Kidney (tissue), 14 donors: Measurements from ENCODE around the gene WDR70. TPM values are rescaled to one million over a fixed set of nuclear protein-coding genes. Genes with fewer than 3 reads are reported as not detected.

Experiments used
- DNase-seq, 5 donors: peaks; one replicate each; pipeline ENCODE4 v3.0.0-alpha.2; 2013 to 2020
- FAIRE-seq: peaks from 2 replicates; lab custom pipeline; 2012; peaks lifted over from hg19 to GRCh38; lab: Jason Lieb, UNC
- H3K27ac ChIP-seq, 2 donors: one replicate each; pipeline ENCODE4 v1.7.0; 2013; ENCODE audit warnings: low read depth in 2 of 2, low read length in 2 of 2, inconsistent platforms in 1 of 2
- H3K27me3 ChIP-seq: one replicate; pipeline ENCODE4 v1.7.1; 2013; ENCODE audit warnings: low read length, inconsistent platforms; ENCODE audit not compliant: control insufficient read depth, insufficient read depth
- H3K36me3 ChIP-seq, 3 donors: one replicate each; pipeline versions ENCODE4 v1.7.0 to v1.7.1; 2013; ENCODE audit warnings: low read length in 3 of 3, control low read depth in 1 of 3, inconsistent platforms in 1 of 3; ENCODE audit not compliant: insufficient read depth in 3 of 3, control insufficient read depth in 2 of 3
- H3K4me1 ChIP-seq, 3 donors: one replicate each; pipeline versions ENCODE4 v1.7.0 to v1.7.1; 2013; ENCODE audit warnings: low read length in 3 of 3, inconsistent platforms in 1 of 3, low read depth in 1 of 3; ENCODE audit not compliant: control insufficient read depth in 2 of 3, insufficient read depth in 2 of 3
- H3K4me3 ChIP-seq, 3 donors: one replicate each; pipeline versions ENCODE4 v1.7.0 to v1.8.1; 2013; ENCODE audit warnings: low read length in 3 of 3, control low read depth in 1 of 3, inconsistent platforms in 1 of 3
- H3K9ac ChIP-seq, 3 donors: one replicate each; pipeline versions ENCODE4 v1.7.0 to v1.7.1; 2013; ENCODE audit warnings: low read length in 3 of 3, control low read depth in 1 of 3, inconsistent platforms in 1 of 3
- H3K9me3 ChIP-seq, 3 donors: one replicate each; pipeline versions ENCODE4 v1.7.0 to v1.7.1; 2013; ENCODE audit warnings: low read length in 3 of 3, control low read depth in 1 of 3, inconsistent platforms in 1 of 3; ENCODE audit not compliant: control insufficient read depth in 2 of 3, insufficient read depth in 1 of 3
- CTCF ChIP-seq: IDR thresholded peaks from 3 replicates; pipeline ENCODE4 v1.5.1; 2012; ENCODE audit warnings: mild to moderate bottlenecking, moderate library complexity, borderline replicate concordance; ENCODE audit not compliant: insufficient read depth; ENCODE audit errors: extremely low read depth
- intact Hi-C: fragments of 100-400 bp; cut with DNase I; formaldehyde crosslinking; loops from one replicate; pipeline ENCODE4 v1.11.1; 2022
- polyA plus RNA-seq: library from polyadenylated mRNA; stranded (reverse); fragments of 350-450 nt; fragmentation: Illumina TruSeq; extraction: RNeasy Lipid Tissue Mini Kit (QIAGEN cat#74804); gene quantifications from one replicate; pipeline ENCODE4 v1.2.3, GENCODE V29; 2014; ENCODE audit warnings: low read depth, low replicate concordance; ENCODE audit not compliant: insufficient read depth
- total RNA-seq: library from RNA; stranded (reverse); fragmentation: NEBNext Ultra II Directional; extraction: Animal tissue kit (Norgen Biotek cat#: 25700); gene quantifications from one replicate; pipeline ENCODE4 v1.2.1, GENCODE V29; 2021
- donor health status: control.
- donor health status: control.
- donor health status: control.
- donor health status: control.
- donor health status: control.
- donor health status: DM: yes; HTN: yes; CAD: no.
- donor health status: Normal renal cell carcinoma (clear cell type).

WDR70 gene
- total and polyA plus RNA-seq, 2 donors from 2014 or later, result 27.2 to 32.3 TPM

GRCh38 chr5:37575541-37576489 lies 196.7 kb downstream of the WDR70 start:
- H3K9me3 ChIP-seq, result no peaks in the 10 kb centered on the region
- H3K9ac ChIP-seq, result no peak overlapping the region
- H3K4me1 ChIP-seq, result no peaks in the 10 kb centered on the region
- no peaks in the 10 kb centered on the region for H3K27me3 ChIP-seq
- no peak for TF ChIP-seq CTCF
- no peak overlapping the region for H3K27ac ChIP-seq
- FAIRE-seq (no peak), DNase-seq (no peak)
- intact Hi-C loops, result no loop called here
- H3K4me3 ChIP-seq, result no peak overlapping the region
- no peaks in the 10 kb centered on the region for H3K36me3 ChIP-seq

GRCh38 chr5:37576552-37576951 lies 197.4 kb downstream of the WDR70 start:
- H3K36me3 ChIP-seq, result no peaks in the 10 kb centered on the region
- no peak overlapping the region for H3K27ac ChIP-seq
- no peak for TF ChIP-seq CTCF
- no peaks in the 10 kb centered on the region for H3K27me3 ChIP-seq
- H3K4me3 ChIP-seq, result no peak overlapping the region
- intact Hi-C loops, result no loop called here
- H3K9ac ChIP-seq, result no peak overlapping the region
- FAIRE-seq (no peak), DNase-seq (no peak)
- no peaks in the 10 kb centered on the region for H3K4me1 ChIP-seq
- no peaks in the 10 kb centered on the region for H3K9me3 ChIP-seq

- Histone ChIP-seq H3K27me3 (no peaks in the 10 kb centered on the region), H3K4me1 (no peaks in the 10 kb centered on the region), H3K4me3 (no peak overlapping the region), H3K27ac (no peak overlapping the region), H3K9ac (no peak overlapping the region), H3K9me3 (no peaks in the 10 kb centered on the region), H3K36me3 (no peaks in the 10 kb centered on the region)
- intact Hi-C loops, result no loop called here
- FAIRE-seq (no peak), DNase-seq (no peak)
- no peak for TF ChIP-seq CTCF
Measured at GRCh38 chr5:37578176-37578575, 199.1 kb downstream of the WDR70 start.
